Common myeloid progenitor, CD34-positive (primary cell): ENCODE results near the gene FDX2.
A peak's percentile ranks its signal among the peaks of the same experiment; 100 is the strongest.

Experiments used
- CTCF ChIA-PET: fragments of 350-600 bp; sonication (Branson Sonifier 250); formaldehyde crosslinking; loops from one replicate; lab custom pipeline; 2021; ENCODE audit warnings: antibody characterized with exemption; lab: Charles Lee
- POLR2A ChIA-PET: fragments of 350-600 bp; sonication (Branson Sonifier 250); formaldehyde crosslinking; loops from one replicate; lab custom pipeline; 2021; ENCODE audit warnings: antibody characterized with exemption; lab: Charles Lee
- DNase-seq, 3 donors: peaks; one replicate each; pipeline versions ENCODE4 v3.0.0 to v3.0.0-alpha.2; 2013
- H3K27ac ChIP-seq, 2 experiments: 1 replicate in 1 of 2; 2 replicates in 1 of 2; pipeline ENCODE4 v1.7.0; 2013; ENCODE audit warnings: inconsistent platforms in 2 of 2, low read length in 2 of 2, mild to moderate bottlenecking in 2 of 2, low read depth in 1 of 2, moderate library complexity in 1 of 2; ENCODE audit not compliant: severe bottlenecking in 2 of 2, insufficient read depth in 1 of 2, poor library complexity in 1 of 2
- H3K27me3 ChIP-seq, 5 experiments: replicated peaks in 2 of 5; 1 replicate in 3 of 5; 2 replicates in 2 of 5; pipeline versions ENCODE4 v1.6.1 to v1.7.0; 2013; ENCODE audit warnings: low read length in 4 of 5, mild to moderate bottlenecking in 2 of 5, moderate library complexity in 2 of 5, inconsistent platforms in 1 of 5; ENCODE audit not compliant: insufficient read depth in 5 of 5, control insufficient read depth in 4 of 5
- H3K36me3 ChIP-seq, 4 experiments: 1 replicate in 2 of 4; 2 replicates in 2 of 4; pipeline versions ENCODE4 v1.6.1 to v1.7.0; 2013; ENCODE audit warnings: low read length in 3 of 4, control low read depth in 1 of 4, mild to moderate bottlenecking in 1 of 4; ENCODE audit not compliant: control insufficient read depth in 4 of 4, insufficient read depth in 4 of 4
- H3K4me1 ChIP-seq, 4 experiments: 1 replicate in 3 of 4; 2 replicates in 1 of 4; pipeline versions ENCODE4 v1.6.1 to v1.7.1; 2013; ENCODE audit warnings: low read length in 3 of 4, mild to moderate bottlenecking in 3 of 4, control low read depth in 1 of 4, inconsistent platforms in 1 of 4, moderate library complexity in 1 of 4; ENCODE audit not compliant: control insufficient read depth in 4 of 4, insufficient read depth in 4 of 4; ENCODE audit errors: control extremely low read depth in 1 of 4
- H3K4me3 ChIP-seq, 7 experiments: 1 replicate in 4 of 7; 2 replicates in 3 of 7; pipeline versions ENCODE4 v1.5.1 to v1.7.0; 2013; ENCODE audit warnings: mild to moderate bottlenecking in 7 of 7, low read length in 6 of 7, moderate library complexity in 6 of 7, inconsistent platforms in 2 of 7, low read depth in 2 of 7, control low read depth in 1 of 7; ENCODE audit not compliant: insufficient read depth in 4 of 7, control insufficient read depth in 1 of 7; ENCODE audit errors: extremely low read depth in 1 of 7
- H3K9me3 ChIP-seq, 5 experiments: 1 replicate in 4 of 5; 2 replicates in 1 of 5; pipeline versions ENCODE4 v1.6.1 to v1.7.1; 2013; ENCODE audit warnings: low read length in 4 of 5, mild to moderate bottlenecking in 2 of 5, inconsistent platforms in 1 of 5, low read depth in 1 of 5, moderate library complexity in 1 of 5; ENCODE audit not compliant: control insufficient read depth in 4 of 5, insufficient read depth in 2 of 5; ENCODE audit errors: control extremely low read depth in 1 of 5
- WGBS: methylation state at CpG from one replicate; pipeline ENCODE4 v1.1.5; 2013; ENCODE audit not compliant: insufficient coverage; 5-methylcytosine and 5-hydroxymethylcytosine counted together

Gene FDX2

DNA sequence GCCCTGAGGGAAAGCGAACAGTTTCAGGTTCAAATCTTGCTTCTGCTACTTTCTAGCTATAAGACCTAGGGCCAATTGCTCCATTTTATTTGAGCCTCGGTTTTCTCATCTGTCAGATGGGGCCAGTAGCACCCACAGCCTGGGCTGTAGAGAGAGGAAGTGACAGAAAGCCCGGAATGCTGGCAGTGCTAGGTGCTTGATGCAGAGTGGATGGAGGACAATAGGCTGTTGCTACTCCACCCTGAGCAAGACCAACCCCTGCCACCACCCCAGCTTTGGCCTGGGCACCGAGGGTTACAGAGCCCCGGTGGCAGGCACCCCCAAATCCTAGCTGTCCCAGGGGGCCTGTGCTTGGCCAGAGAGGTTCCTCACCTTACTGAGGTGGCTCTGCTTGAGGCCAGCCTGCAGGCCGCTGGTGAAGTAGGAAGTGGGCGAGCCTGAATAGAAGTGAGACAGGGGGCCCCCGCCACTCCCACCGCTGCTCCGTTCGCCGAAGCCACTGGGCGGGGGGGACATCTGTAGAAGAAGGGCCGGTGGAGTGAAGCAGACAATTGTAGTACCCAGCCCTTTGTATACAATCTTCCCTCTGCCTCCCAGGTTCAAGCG lies 2.1 kb upstream of the FDX2 start:
- WGBS: 92% methylated on average over 3 of the region's 15 CpGs
- H3K36me3 ChIP-seq: peaks cover 20 to 67% (median 45%) of the 10 kb centered on the region in 4 experiments
- ChIA-PET POLR2A (interaction anchor here (0.6 kb wide), 1 partner anchor 41 kb away, joined by 4 read pairs; no protein-coding TSS in a partner anchor), CTCF (interaction anchor here (0.9 to 1.4 kb wide), 2 partner anchors 11 to 48 kb away, joined by 5 read pairs; no protein-coding TSS in a partner anchor)
- no peak overlapping the region for H3K27ac ChIP-seq
- no peaks in the 10 kb centered on the region for H3K9me3 ChIP-seq
- DNase-seq: no peak
- H3K27me3 ChIP-seq: no peaks in the 10 kb centered on the region
- H3K4me3 ChIP-seq: no peak overlapping the region
- peaks cover 0 to 14% (median 8%) of the 10 kb centered on the region in 4 experiments for H3K4me1 ChIP-seq

- DNase-seq: no peak
- ChIA-PET POLR2A (interaction anchor here (0.6 kb wide), 1 partner anchor 40 kb away, joined by 4 read pairs; no protein-coding TSS in a partner anchor), CTCF (interaction anchor here (0.6 to 1.4 kb wide), 3 partner anchors 8 to 12 kb away, joined by 3 to 5 read pairs (median 4); no protein-coding TSS in a partner anchor)
- no peak overlapping the region for H3K27ac ChIP-seq
- no peaks in the 10 kb centered on the region for H3K9me3 ChIP-seq
- WGBS: 95% methylated on average over 24 of the region's 29 CpGs
- no peaks in the 10 kb centered on the region for H3K27me3 ChIP-seq
- peaks cover 0 to 14% (median 8%) of the 10 kb centered on the region in 4 experiments for H3K4me1 ChIP-seq
- H3K4me3 ChIP-seq: no peak overlapping the region
- H3K36me3 ChIP-seq: peaks cover 16 to 60% (median 39%) of the 10 kb centered on the region in 4 experiments
Observed at GRCh38 chr19:10317045-10317856, 1.4 kb upstream of the FDX2 start.

DNA sequence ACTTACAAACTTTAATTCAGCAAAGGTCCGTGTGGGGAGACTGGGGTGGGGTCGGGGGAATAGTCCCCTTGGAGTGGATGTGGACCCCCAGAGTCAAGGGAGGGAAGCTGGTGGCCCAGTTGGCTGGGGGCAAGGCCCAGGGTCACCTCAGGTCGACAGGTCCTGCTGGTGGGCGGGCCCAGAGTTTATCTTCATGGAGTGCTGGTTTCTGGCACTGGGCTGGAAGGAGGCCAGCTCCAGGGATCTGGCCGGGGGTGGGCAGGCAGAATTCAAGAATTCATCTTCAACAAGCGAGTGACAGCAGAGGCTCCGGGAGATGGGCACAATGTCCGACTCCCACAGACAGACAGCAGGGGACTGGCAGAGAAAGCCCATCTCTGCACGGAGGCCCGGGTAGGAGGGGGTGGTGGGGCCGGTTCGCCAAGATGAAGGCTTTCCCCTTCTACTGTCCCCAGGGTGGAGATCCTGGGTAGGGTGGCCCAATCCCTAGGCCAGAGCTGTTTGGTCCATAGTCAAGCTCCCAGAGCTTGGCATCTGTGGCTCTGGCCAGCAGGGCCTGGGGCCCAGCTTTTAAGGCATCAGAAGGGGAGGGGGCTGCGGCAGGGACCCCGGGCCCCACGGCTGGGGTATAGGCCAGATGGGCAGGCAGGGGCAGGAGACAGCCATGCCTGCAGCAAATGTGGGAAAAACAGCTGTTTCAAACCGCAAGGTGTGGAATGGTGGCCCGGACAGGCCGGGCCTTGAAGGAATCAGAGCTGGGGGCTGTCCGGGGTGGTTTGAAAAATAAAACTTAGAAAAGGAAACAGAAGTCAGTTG lies 622 bp upstream of the FDX2 start:
- DNase-seq: no peak
- H3K27me3 ChIP-seq: no peaks in the 10 kb centered on the region
- H3K9me3 ChIP-seq: no peaks in the 10 kb centered on the region
- ChIA-PET CTCF (interaction anchor here (0.6 to 1.0 kb wide), 2 partner anchors 8 to 11 kb away, joined by 3 to 4 read pairs; no protein-coding TSS in a partner anchor), POLR2A (no interaction called here)
- peaks cover 13 to 51% (median 31%) of the 10 kb centered on the region in 4 experiments for H3K36me3 ChIP-seq
- WGBS: 88% methylated on average over 18 of the region's 19 CpGs
- peak overlapping the region in 1 of 2 experiments; percentile 66 for H3K27ac ChIP-seq
- H3K4me3 ChIP-seq: no peak overlapping the region
- peaks cover 0 to 14% (median 8%) of the 10 kb centered on the region in 4 experiments for H3K4me1 ChIP-seq

GRCh38 chr19:10309423-10309822 lies 6.4 kb downstream of the FDX2 start, which contains the start of gene ZGLP1:
Gene ZGLP1, minus strand, starts transcription at chr19:10309815.
- 94% methylated on average over 13 of the region's 24 CpGs for WGBS
- Histone ChIP-seq H3K36me3 (peaks cover 0 to 8% (median 1%) of the 10 kb centered on the region in 4 experiments), H3K27me3 (no peaks in the 10 kb centered on the region), H3K9me3 (no peaks in the 10 kb centered on the region), H3K4me3 (no peak within 1 kb of the TSS), H3K4me1 (peaks cover 0 to 22% (median 17%) of the 10 kb centered on the region in 4 experiments), H3K27ac (no peak within 1 kb of the TSS)
- DNase-seq: no peak
- CTCF ChIA-PET: no interaction called here
- POLR2A ChIA-PET: no interaction called here

DNA sequence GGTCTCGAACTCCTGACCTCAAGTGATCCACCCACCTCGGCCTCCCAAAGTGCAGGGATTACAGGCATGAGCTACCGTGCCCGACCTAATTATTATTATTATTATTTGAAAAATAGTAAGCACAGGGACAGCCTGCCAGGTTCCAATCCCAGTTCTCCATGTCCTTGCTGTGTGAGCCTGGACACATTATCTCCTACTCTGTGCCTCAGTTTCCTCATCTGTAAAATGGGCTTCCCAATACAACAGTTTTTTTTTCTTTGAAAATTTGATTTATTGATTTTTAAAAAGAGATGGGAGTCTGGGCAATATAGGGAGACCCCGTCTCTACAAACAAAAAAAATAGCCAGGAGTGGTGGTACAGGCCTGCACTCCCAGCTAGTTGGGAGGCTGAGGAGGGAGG lies 9.5 kb downstream of the FDX2 start:
- Histone ChIP-seq H3K4me1 (peaks cover 0 to 41% (median 40%) of the 10 kb centered on the region in 4 experiments), H3K9me3 (no peaks in the 10 kb centered on the region), H3K36me3 (peaks cover 0 to 6% (median 1%) of the 10 kb centered on the region in 4 experiments), H3K27ac (no peak overlapping the region), H3K27me3 (no peaks in the 10 kb centered on the region), H3K4me3 (no peak overlapping the region)
- no CpG with 5 or more reads among the region's 5 CpGs for WGBS
- ChIA-PET POLR2A (interaction anchor here (1.1 kb wide), 1 partner anchor 28 kb away, joined by 3 read pairs; no protein-coding TSS in a partner anchor), CTCF (interaction anchor here (0.7 to 2.5 kb wide), 10 partner anchors 10 to 46 kb away, joined by 3 to 10 read pairs (median 6); partner anchors contain the start of genes ICAM1 and ICAM5)
- no peak for DNase-seq

- peak overlapping the region in 1 of 2 experiments; percentile 58 for H3K27ac ChIP-seq
- CTCF ChIA-PET: interaction anchor here (0.7 to 2.5 kb wide), 13 partner anchors 9 to 112 kb away, joined by 3 to 11 read pairs (median 5); partner anchors contain the start of genes ICAM1 and ICAM5
Observed at GRCh38 chr19:10305139-10305806, 10.5 kb downstream of the FDX2 start.

More at GRCh38 chr19:10305139-10305806, 10.5 kb downstream of the FDX2 start:
- WGBS: 34% methylated on average over 15 of the region's 17 CpGs
- peaks cover 0 to 52% (median 46%) of the 10 kb centered on the region in 4 experiments for H3K4me1 ChIP-seq
- POLR2A ChIA-PET: interaction anchor here (1.1 kb wide), 1 partner anchor 27 kb away, joined by 3 read pairs; no protein-coding TSS in a partner anchor
- peak; percentile 61 to 76 (median 71) for DNase-seq
- peaks cover 0 to 5% (median 1%) of the 10 kb centered on the region in 4 experiments for H3K36me3 ChIP-seq
- H3K4me3 ChIP-seq: peak overlapping the region in 4 of 7 experiments; percentile 10 to 52 (median 38)
- no peaks in the 10 kb centered on the region for H3K9me3 ChIP-seq
- H3K27me3 ChIP-seq: no peaks in the 10 kb centered on the region
